ENCODE results near the gene SRI.

SRI gene

DNA sequence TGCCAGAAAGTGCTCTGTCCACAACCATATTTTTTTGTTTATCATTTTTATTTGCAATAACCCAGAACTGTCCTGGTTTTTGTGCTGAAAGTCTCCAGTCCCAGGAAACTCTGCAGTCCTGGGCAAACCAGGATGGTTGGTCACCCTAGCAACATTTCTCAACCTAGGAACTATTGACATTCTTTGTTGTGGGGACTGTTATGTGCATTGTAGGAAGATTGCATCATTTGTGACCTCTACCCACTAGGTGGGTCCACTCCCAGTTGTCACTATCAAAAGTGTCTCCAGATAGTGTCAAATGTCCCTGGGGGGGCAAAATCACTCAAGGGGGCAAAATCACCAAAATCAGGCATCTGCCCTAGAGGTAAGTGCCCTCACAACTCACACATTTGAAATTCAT lies 14.0 kb upstream of the SRI start:
- no peak for TF ChIP-seq CTCF (IDR thresholded peaks at IDR 0.05)

DNA sequence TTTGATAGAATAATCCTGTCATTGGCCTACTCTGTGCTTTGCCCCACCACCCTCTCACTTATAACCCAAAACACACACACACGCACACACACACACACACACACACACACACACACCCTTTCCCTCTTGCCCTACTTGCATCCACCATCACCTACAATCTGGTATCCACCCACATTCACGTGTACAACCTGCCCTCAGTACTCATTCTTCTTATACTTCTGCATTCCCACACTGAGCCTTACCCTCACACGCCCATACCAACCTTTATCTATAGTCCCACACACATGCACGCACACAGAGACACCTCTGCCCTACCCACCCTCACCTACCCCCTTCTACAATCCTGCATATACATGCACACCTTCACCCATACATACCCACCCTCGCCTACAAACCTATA lies 10.8 kb upstream of the SRI start:
- TF ChIP-seq CTCF (IDR thresholded peaks at IDR 0.05): no peak

- no peak for TF ChIP-seq CTCF (IDR thresholded peaks at IDR 0.05)
These were observed 9.6 kb upstream of the SRI start for GRCh38 chr7:88229302-88229995.

DNA sequence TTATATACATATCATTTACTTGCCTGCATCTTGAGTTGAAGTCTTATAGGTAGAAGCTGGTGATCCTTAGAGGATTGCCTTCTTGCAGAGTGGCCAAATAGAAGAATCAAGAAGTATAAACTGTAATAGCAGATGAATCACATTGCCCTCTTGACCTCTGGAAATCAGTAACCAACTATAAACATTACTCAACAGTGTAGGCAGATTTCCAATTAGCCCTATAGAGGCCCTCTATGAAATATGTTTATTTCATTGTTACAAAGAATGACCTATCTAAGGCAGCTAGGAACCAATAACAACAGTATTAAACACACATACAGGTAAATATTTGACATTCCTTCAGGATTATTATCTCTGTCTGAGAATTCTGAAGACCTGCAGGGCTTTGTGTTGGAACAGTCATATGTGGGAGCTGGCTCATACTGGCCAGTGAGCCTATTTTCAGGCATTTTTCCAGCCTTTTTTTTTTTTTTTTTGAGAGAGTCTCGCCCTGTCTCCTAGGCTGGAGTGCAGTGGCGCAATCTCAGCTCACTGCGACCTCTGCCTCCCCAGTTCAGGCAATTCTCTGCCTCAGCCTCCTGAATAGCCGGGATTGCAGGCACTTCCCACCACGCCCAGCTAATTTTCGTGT lies 7.2 kb upstream of the SRI start:
- no peak for TF ChIP-seq CTCF (IDR thresholded peaks at IDR 0.05)

DNA sequence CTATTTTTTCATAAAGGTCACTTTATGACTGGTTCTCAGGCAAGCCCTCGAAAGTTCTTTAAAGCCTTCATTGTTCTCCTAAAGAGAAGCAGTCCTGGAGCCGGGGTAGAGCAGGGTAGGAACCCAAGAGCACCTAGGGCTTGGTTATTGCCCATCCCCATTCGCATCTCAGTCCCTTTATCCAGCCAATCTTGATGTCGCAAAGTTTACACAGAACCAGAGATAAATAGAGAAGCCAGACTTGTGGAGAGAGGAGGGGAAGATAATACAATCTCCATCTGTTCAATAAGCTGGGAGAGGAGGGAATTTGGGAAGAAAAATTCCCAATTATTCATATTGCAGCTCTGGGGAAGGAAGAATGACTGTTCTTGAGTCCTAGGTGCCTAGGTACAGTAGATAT lies 6.4 kb upstream of the SRI start:
- TF ChIP-seq CTCF (IDR thresholded peaks at IDR 0.05): no peak

DNA sequence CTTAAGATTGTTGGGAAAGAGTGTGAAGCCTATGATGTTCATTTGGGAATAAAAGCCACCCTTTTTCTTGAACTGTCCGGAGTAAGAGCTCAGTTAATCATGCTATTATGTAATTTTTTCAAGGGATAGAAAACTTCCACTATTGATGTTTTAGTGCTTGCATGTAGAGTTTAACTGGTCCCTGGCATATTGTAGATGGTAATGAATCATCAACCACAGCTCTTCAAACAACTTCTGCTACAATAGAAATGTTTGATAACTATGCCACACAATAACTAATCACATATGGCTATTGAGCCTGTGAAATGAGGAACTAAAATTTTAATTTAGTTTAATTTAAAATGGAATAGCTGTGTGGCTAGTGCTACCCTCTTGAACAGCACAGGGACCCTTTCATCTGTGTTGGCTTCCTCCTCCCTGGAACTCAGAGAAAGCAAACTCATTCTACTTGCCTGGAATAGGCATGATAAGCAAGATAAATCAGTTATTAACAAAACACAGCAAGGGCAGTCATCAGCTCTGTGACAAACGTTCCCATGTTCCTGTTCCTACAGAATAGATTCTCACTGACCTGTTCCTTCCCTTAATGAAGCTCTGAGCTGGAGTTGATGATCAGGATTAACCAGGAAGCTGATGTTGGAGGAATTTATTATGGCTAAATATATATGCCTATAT lies 4.9 kb upstream of the SRI start:
- no peak for TF ChIP-seq CTCF (IDR thresholded peaks at IDR 0.05)

- no peak for TF ChIP-seq CTCF (IDR thresholded peaks at IDR 0.05)
These were observed 3.4 kb upstream of the SRI start for GRCh38 chr7:88223265-88223664.

Measured in LNCAP (cell line).